Sigmoid colon (tissue), 3 donors: ENCODE data around the gene DCC.

ENCODE experiments used
- CTCF ChIP-seq, 4 experiments: fragments of 450-650 bp in 3 of 4; fragments of 200-600 bp in 1 of 4; IDR thresholded peaks; one replicate each; pipeline ENCODE4 v1.5.1; 2016 to 2019; ENCODE audit warnings: antibody characterized with exemption in 4 of 4, mild to moderate bottlenecking in 3 of 4, moderate library complexity in 2 of 4
- POLR2A ChIP-seq, 2 donors: fragments of 450-650 bp; IDR thresholded peaks; one replicate each; pipeline ENCODE4 v1.6.1; 2016; ENCODE audit warnings: antibody characterized with exemption in 2 of 2, mild to moderate bottlenecking in 2 of 2, moderate library complexity in 2 of 2

- TF ChIP-seq CTCF (IDR thresholded peaks at IDR 0.05) (no peak), POLR2A (IDR thresholded peaks at IDR 0.05) (no peak)
Observed at GRCh38 chr18:52544086-52544485, 204.1 kb downstream of the DCC start.
